SK-N-SH (cell line): ENCODE measurements around the gene PLCXD1.

Experiments
- EP300 ChIP-seq, 2 experiments: IDR thresholded peaks; 2 replicates each; pipeline versions ENCODE4 v1.4.0 to v1.6.1; 2012; ENCODE audit warnings: borderline replicate concordance in 1 of 2, low read depth in 1 of 2, low read length in 1 of 2
- FOXJ3 ChIP-seq: sonication (generic); formaldehyde crosslinking; IDR thresholded peaks from 2 replicates; pipeline ENCODE4 v1.5.1; 2020; ENCODE audit warnings: mild to moderate bottlenecking, missing genetic modification reagents
- POLR2AphosphoS5 ChIP-seq: IDR thresholded peaks from 2 replicates; pipeline ENCODE4 v1.6.1; 2012; ENCODE audit warnings: low read depth, low read length
- RAD21 ChIP-seq: IDR thresholded peaks from 2 replicates; pipeline ENCODE4 v1.6.1; 2012; ENCODE audit warnings: mild to moderate bottlenecking, low read length
- REST ChIP-seq: IDR thresholded peaks from 2 replicates; pipeline ENCODE4 v1.6.1; 2012; ENCODE audit warnings: mild to moderate bottlenecking, low read depth, low read length, moderate library complexity
- TF ChIP-seq, protein P1 (sequence below): fragments of 200-600 bp; sonication (generic); IDR thresholded peaks from 2 replicates; pipeline ENCODE4 v1.6.1; 2017; ENCODE audit warnings: antibody characterized with exemption, mild to moderate bottlenecking, moderate library complexity
- TF ChIP-seq, protein P2 (sequence below): IDR thresholded peaks from 2 replicates; pipeline ENCODE4 v1.4.0; 2012; ENCODE audit warnings: low read depth

- TF ChIP-seq, protein P1, sequence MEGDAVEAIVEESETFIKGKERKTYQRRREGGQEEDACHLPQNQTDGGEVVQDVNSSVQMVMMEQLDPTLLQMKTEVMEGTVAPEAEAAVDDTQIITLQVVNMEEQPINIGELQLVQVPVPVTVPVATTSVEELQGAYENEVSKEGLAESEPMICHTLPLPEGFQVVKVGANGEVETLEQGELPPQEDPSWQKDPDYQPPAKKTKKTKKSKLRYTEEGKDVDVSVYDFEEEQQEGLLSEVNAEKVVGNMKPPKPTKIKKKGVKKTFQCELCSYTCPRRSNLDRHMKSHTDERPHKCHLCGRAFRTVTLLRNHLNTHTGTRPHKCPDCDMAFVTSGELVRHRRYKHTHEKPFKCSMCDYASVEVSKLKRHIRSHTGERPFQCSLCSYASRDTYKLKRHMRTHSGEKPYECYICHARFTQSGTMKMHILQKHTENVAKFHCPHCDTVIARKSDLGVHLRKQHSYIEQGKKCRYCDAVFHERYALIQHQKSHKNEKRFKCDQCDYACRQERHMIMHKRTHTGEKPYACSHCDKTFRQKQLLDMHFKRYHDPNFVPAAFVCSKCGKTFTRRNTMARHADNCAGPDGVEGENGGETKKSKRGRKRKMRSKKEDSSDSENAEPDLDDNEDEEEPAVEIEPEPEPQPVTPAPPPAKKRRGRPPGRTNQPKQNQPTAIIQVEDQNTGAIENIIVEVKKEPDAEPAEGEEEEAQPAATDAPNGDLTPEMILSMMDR = no peak
- TF ChIP-seq, protein P2, sequence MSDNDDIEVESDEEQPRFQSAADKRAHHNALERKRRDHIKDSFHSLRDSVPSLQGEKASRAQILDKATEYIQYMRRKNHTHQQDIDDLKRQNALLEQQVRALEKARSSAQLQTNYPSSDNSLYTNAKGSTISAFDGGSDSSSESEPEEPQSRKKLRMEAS = no peak
- TF ChIP-seq POLR2AphosphoS5 (no peak), RAD21 (no peak), FOXJ3 (CRISPR knock-in tag) (no peak), EP300 (IDR thresholded peaks at IDR 0.05; ENCODE audit: borderline replicate concordance in 1 of 2, low read depth in 1 of 2, low read length in 1 of 2) (no peak), REST (no peak)
Measured at GRCh38 chrX:317424-318067, 36.4 kb downstream of the PLCXD1 start.
